Activated CD8-positive, alpha-beta T cell treated with anti-CD3 and anti-CD28 coated beads, Interleukin-2, amount 10 ng/mL, durations not matched to agents 7 days and 5 days (primary cell): ENCODE data around the gene CHTOP. TPM values are rescaled to one million over a fixed set of nuclear protein-coding genes. Genes with fewer than 3 reads are reported as not detected.
"Not testable (repeated sequence)": the region's sequence is repeated elsewhere in the genome, so short reads cannot be mapped to it uniquely, and the experiment has no call there.

Experiments
- ATAC-seq: fragments of 150-1000 bp; cut with Tn5 transposase; one replicate; pipeline ENCODE4 v1.10.0; 2021; ENCODE audit warnings: moderate library complexity
- CTCF ChIA-PET: fragments of 350-600 bp; sonication (Branson Sonifier 250); formaldehyde crosslinking; loops from one replicate; lab custom pipeline; 2021; ENCODE audit warnings: antibody characterized with exemption; lab: Charles Lee
- POLR2A ChIA-PET: fragments of 350-600 bp; sonication (Branson Sonifier 250); formaldehyde crosslinking; loops from one replicate; lab custom pipeline; 2021; ENCODE audit warnings: antibody characterized with exemption; lab: Charles Lee
- DNase-seq: peaks from one replicate; pipeline ENCODE4 v3.0.0-alpha.2; 2020
- H3K27ac Mint-ChIP-seq: one replicate; pipeline ENCODE4 v1.8.0; 2021; ENCODE audit warnings: mild to moderate bottlenecking, mixed read lengths
- H3K27me3 Mint-ChIP-seq: one replicate; pipeline ENCODE4 v1.8.0; 2021; ENCODE audit warnings: low read depth, mixed read lengths
- H3K36me3 Mint-ChIP-seq: one replicate; pipeline ENCODE4 v1.8.0; 2021; ENCODE audit warnings: low read depth, mixed read lengths
- H3K4me1 Mint-ChIP-seq: one replicate; pipeline ENCODE4 v1.8.0; 2021; ENCODE audit warnings: low read depth, mixed read lengths
- H3K4me3 Mint-ChIP-seq: one replicate; pipeline ENCODE4 v1.8.0; 2021; ENCODE audit warnings: mild to moderate bottlenecking, mixed read lengths
- H3K9me3 Mint-ChIP-seq: one replicate; pipeline ENCODE4 v1.8.0; 2022; ENCODE audit warnings: mixed read lengths; ENCODE audit not compliant: insufficient read depth
- total RNA-seq, 2 experiments: library from RNA; stranded (reverse); gene quantifications; one replicate each; pipeline ENCODE4 v1.2.3, GENCODE V29; 2021

Gene CHTOP
- total RNA-seq, 2 experiments from 2014 or later, result 81.9 to 82.0 TPM

DNA sequence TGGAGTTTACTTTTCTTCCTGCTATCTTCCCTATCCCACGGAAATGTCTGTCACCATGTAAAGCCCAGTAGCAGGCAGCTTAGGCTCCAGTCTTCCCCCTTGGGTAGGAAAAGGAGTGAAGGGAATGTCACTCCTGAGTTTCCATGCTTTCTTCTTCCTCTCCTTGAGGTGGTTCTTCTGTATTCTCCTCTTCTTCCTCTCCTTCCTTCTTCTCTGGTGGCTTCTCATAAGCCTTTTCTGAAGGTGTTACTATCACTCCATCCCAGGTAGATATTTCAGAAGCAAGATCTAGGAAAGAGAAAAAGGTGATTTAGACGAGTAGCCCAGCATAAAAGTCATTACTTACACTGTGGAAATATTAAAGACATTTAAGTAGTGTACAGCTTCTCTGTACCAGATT is 28.4 kb downstream of the CHTOP start:
- POLR2A ChIA-PET, result interaction anchor here (1.2 kb wide), 1 partner anchor 24 kb away, joined by 3 read pairs; no protein-coding TSS in a partner anchor
- no peaks in the 10 kb centered on the region for H3K27me3 Mint-ChIP-seq
- ATAC-seq, result no peak
- no peak overlapping the region for H3K27ac Mint-ChIP-seq
- peaks cover 16% of the 10 kb centered on the region for H3K4me1 Mint-ChIP-seq
- no peak overlapping the region for H3K4me3 Mint-ChIP-seq
- H3K9me3 Mint-ChIP-seq, result no peaks in the 10 kb centered on the region
- peaks cover 65% of the 10 kb centered on the region for H3K36me3 Mint-ChIP-seq
- no peak for DNase-seq
- CTCF ChIA-PET, result no interaction called here

DNA sequence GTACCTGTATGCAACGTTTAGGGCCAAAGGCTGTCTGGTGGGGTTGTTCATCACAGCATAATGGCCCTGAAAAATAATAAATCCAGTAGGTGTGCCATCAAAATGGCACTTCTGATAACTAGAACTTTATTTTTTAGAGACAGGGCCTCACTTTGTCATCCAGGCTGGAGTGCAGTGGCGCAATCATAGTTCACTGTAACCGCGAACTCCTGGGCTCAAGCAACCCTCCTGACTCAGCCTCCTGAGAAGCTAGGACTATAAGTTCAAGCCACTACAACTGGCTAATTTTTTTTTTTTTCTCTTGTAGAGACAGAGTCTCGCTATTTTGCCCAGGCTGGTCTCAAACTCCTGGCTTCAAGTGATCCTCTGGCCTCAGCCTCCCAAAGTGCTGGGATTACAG is 29.3 kb downstream of the CHTOP start:
- POLR2A ChIA-PET, result interaction anchor here (0.6 to 1.6 kb wide), 2 partner anchors 25 to 305 kb away, joined by 3 to 5 read pairs; partner anchors contain the start of gene CREB3L4
- CTCF ChIA-PET, result no interaction called here
- Mint-ChIP-seq H3K36me3 (peaks cover 74% of the 10 kb centered on the region), H3K9me3 (no peaks in the 10 kb centered on the region), H3K27ac (no peak overlapping the region), H3K27me3 (no peaks in the 10 kb centered on the region), H3K4me3 (no peak overlapping the region), H3K4me1 (peaks cover 23% of the 10 kb centered on the region)
- no peak for ATAC-seq
- DNase-seq, result no peak

DNA sequence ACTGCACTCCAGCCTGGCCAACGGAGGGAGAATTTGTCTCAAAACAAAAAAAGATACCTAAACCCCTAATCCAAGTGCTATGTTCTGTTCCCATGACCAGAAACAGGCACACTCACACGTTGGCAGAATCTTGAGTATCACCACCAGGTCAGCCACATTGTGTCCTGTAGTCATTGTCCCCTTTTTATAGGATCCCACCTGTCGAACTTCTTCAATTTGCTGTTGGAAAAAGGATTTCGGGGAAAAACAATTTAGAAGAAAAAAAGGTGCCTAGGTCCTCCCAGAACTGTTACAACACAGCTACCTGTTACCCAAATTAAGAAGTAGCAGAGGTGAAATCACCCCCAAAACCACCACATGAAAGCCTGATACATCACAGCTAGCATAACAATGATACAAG is 33.6 kb downstream of the CHTOP start:
- H3K4me3 Mint-ChIP-seq, result no peak overlapping the region
- peaks cover 74% of the 10 kb centered on the region for H3K36me3 Mint-ChIP-seq
- H3K9me3 Mint-ChIP-seq, result no peaks in the 10 kb centered on the region
- H3K4me1 Mint-ChIP-seq, result peaks cover 33% of the 10 kb centered on the region
- H3K27me3 Mint-ChIP-seq, result no peaks in the 10 kb centered on the region
- CTCF ChIA-PET, result interaction anchor here (1.1 kb wide), 1 partner anchor 8 kb away, joined by 5 read pairs; the partner anchor contains the start of gene SNAPIN
- DNase-seq (no peak), ATAC-seq (no peak)
- peak overlapping the region; percentile 16 for H3K27ac Mint-ChIP-seq
- POLR2A ChIA-PET, result interaction anchor here (1.8 kb wide), 1 partner anchor 9 kb away, joined by 4 read pairs; the partner anchor contains the start of gene SNAPIN

DNA sequence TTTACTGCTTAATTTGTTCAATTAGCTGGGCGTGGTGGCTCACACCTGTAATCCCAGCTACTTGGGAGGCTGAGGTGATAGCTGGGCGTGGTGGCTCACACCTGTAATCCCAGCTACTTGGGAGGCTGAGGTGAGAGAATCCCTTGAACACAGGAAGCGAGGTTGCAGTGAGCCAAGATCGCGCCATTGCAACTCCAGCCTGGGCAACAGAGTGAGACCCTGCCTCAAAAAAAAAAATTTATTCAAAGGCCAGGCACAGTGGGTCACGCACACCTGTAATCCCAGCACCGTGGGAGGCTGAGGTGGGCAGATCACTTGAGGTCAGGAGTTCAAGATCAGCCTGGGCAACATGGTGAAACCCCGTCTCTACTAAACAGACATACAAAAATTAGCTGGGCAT is 34.8 kb downstream of the CHTOP start:
- not testable (repeated sequence) for ATAC-seq

DNA sequence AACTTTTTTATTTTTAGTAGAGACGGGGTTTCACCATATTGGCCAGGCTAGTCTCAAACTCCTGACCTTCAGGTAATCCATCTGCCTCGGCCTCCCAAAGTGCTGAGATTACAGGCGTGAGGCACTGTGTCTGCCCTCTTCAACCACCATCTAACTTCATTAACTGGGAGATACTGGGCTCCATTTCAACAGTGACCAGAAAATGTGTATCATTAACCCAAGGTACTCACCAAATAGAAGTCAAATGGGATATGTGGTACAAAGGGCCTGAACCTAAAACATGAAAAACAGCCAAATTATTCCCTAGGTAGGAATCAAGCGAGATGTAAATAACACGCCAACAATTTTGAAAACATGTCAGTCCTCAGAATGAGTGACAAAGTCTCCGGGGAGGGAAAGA is 35.7 kb downstream of the CHTOP start:
- H3K27ac Mint-ChIP-seq, result no peak overlapping the region
- peaks cover 56% of the 10 kb centered on the region for H3K36me3 Mint-ChIP-seq
- ATAC-seq (no peak), DNase-seq (no peak)
- ChIA-PET POLR2A (interaction anchor here (0.6 to 2.9 kb wide), 3 partner anchors 35 to 254 kb away, joined by 3 to 17 read pairs (median 3); partner anchors contain the start of gene CHTOP), CTCF (no interaction called here)
- H3K27me3 Mint-ChIP-seq, result no peaks in the 10 kb centered on the region
- no peak overlapping the region for H3K4me3 Mint-ChIP-seq
- peaks cover 33% of the 10 kb centered on the region for H3K4me1 Mint-ChIP-seq
- H3K9me3 Mint-ChIP-seq, result no peaks in the 10 kb centered on the region

More for the DNA sequence above, 34.8 kb downstream of the CHTOP start:
- peaks cover 33% of the 10 kb centered on the region for H3K4me1 Mint-ChIP-seq
- POLR2A ChIA-PET, result interaction anchor here (2.9 kb wide), 1 partner anchor 34 kb away, joined by 17 read pairs; the partner anchor contains the start of gene CHTOP
- peak overlapping the region; percentile 74 for H3K27ac Mint-ChIP-seq
- H3K36me3 Mint-ChIP-seq, result peaks cover 63% of the 10 kb centered on the region
- H3K9me3 Mint-ChIP-seq, H3K4me3 Mint-ChIP-seq, DNase-seq, H3K27me3 Mint-ChIP-seq, CTCF ChIA-PET: not testable (repeated sequence)

DNA sequence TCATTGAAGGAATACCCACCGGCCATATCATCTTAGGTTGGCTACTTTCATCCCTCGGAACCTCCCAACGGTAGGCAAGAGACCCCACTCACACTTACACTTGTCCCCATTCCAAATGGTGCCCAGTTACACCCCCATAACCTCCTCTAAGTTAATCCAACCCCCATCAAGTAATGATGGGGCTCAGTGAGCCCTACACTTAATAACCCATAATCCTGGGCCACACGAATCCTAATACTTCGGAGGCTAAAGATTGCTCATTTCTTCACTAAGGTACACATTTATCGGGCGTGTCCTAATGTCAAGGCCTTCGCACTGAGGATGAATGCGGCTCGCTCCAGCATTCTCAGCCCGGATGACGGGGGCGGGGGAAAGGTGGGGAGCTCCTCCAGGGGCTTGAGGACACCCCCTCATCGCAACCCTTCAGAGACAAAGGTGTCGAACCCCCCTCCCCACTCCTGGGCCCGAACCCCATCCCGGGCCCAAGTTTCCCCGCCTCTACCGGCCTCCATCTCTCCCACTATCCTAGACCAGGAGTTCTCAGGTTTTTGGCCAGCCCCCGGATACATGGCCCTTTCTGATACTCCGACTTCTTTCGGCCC is 36.5 kb downstream of the CHTOP start:
- Mint-ChIP-seq H3K27ac (no peak overlapping the region), H3K4me3 (no peak overlapping the region), H3K4me1 (peaks cover 33% of the 10 kb centered on the region), H3K9me3 (no peaks in the 10 kb centered on the region), H3K36me3 (peaks cover 48% of the 10 kb centered on the region), H3K27me3 (no peaks in the 10 kb centered on the region)
- no peak for DNase-seq
- no peak for ATAC-seq
- POLR2A ChIA-PET, result interaction anchor here (0.6 to 2.9 kb wide), 4 partner anchors 11 to 284 kb away, joined by 3 to 17 read pairs (median 6); partner anchors contain the start of genes CHTOP and SNAPIN
- CTCF ChIA-PET, result interaction anchor here (1.1 kb wide), 1 partner anchor 11 kb away, joined by 4 read pairs; no protein-coding TSS in a partner anchor

DNA sequence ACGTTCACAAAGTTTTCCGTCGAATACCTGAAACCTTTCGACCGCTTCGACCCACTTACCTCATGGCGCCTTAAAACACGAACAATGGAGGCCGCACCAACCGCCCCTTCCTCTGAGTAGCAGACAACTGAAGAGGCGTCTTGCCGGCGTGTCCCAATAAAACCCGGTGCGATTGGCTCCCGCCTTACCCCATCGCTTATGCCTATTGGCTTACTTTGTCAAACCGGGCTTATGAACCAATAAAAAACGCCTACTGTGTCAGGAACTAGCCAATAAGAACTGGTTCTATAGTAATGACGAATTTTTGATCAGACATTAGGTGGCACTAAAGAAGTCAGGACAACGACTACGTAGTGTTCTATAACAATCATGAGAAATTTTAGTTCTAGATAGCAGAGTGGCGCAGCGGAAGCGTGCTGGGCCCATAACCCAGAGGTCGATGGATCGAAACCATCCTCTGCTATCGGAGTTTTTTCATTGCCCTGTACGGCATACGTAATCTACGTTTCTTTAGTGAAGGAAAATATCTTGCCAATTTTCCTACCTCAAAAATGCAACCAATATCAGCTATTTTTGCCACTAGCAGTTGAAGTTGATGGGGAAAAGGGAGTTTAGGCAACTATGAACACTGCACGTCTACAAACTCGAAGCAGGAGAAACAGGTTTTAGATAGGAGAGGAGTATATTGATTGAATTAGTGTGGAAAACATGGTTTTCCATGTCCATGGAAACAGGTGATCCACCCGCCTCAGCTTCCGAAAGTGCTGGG is 37.2 kb downstream of the CHTOP start, which contains the start of gene ILF2:
ILF2 (minus strand) TSS at position 135 of the 769 bp plus-strand sequence; CDS start at position 64, 71 bp downstream.
- CTCF ChIA-PET, result interaction anchor here (0.7 to 1.6 kb wide), 11 partner anchors 12 to 488 kb away, joined by 3 to 10 read pairs (median 3); partner anchors contain the start of genes CHTOP, RAB13 and SLC27A3
- no peak within 1 kb of the TSS for H3K4me3 Mint-ChIP-seq
- no peaks in the 10 kb centered on the region for H3K9me3 Mint-ChIP-seq
- peaks cover 33% of the 10 kb centered on the region for H3K4me1 Mint-ChIP-seq
- no peaks in the 10 kb centered on the region for H3K27me3 Mint-ChIP-seq
- peak; percentile 93 for ATAC-seq
- H3K36me3 Mint-ChIP-seq, result peaks cover 43% of the 10 kb centered on the region
- POLR2A ChIA-PET, result interaction anchor here (0.7 to 2.9 kb wide), 8 partner anchors 12 to 320 kb away, joined by 3 to 17 read pairs (median 4); partner anchors contain the start of genes CHTOP, RPS27 and SNAPIN
- no peak within 1 kb of the TSS for H3K27ac Mint-ChIP-seq
- DNase-seq, result peak; percentile 99

DNA sequence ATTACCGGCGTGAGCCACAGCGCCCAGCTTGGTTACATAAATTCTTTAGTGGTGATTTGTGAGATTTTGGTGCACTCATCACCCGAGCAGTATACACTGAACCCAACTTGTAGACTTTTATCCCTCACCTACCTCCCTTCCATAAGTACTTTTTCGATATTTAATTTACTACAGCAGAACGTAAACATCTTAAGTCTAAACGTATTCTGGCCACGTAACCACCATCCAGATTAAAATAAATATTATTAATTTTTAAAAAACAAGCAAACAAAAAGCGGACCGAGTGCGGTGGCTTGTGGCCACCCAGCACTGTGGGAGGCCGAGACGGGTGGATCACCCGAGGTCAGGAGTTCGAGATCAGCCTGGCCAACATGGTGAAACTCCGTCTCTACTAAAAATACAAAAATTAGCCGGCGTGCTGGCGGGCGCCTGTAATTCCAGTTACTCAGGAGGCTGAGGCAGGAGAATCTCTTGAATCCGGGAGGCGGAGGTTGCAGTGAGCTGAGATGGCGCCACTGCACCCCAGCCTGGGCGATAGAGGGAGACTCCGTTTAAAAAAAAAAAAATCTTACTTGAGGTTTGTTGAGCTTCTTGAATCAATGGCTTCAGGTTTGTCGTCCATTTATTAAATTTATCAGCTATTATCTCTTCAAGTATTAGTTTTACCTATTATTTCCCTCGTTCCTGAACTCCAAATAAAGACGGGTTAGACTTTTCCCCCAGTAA is 37.9 kb downstream of the CHTOP start:
- ATAC-seq (peak; percentile 45), DNase-seq (peak; percentile 68)
- not testable (repeated sequence) for H3K4me3 Mint-ChIP-seq, H3K9me3 Mint-ChIP-seq, H3K27me3 Mint-ChIP-seq, H3K27ac Mint-ChIP-seq
- POLR2A ChIA-PET, result interaction anchor here (0.6 to 2.9 kb wide), 12 partner anchors 12 to 319 kb away, joined by 3 to 17 read pairs (median 4); partner anchors contain the start of genes CHTOP, INTS3, JTB and RPS27
- Mint-ChIP-seq H3K36me3 (peaks cover 36% of the 10 kb centered on the region), H3K4me1 (peaks cover 33% of the 10 kb centered on the region)
- CTCF ChIA-PET, result interaction anchor here (0.7 to 1.6 kb wide), 18 partner anchors 12 to 488 kb away, joined by 3 to 10 read pairs (median 4); partner anchors contain the start of genes CHTOP, CREB3L4, RAB13 and SLC27A3

DNA sequence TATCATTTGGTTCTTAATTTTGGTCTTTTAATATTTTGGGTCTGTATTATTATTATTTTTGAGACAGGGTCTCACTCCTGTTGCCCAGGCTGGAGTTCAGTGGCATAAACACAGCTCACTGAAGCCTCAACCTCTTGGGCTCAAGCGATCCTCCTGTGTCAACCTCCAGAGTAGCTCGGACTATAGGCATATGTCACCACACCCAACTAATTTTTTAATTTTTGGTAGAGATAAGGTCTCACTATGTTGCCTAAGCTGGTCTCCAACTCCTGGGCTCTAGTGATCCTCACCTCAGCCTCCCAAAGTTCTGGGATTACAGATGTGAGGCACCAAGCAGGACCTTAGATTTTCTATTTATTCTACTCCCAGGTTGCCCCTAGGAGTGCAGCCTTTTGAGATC is 39.6 kb downstream of the CHTOP start:
- no peak for DNase-seq
- Mint-ChIP-seq H3K36me3 (peaks cover 18% of the 10 kb centered on the region), H3K27ac (no peak overlapping the region), H3K9me3 (no peaks in the 10 kb centered on the region), H3K4me1 (peaks cover 32% of the 10 kb centered on the region), H3K4me3 (peak overlapping the region; percentile 3), H3K27me3 (peaks cover 18% of the 10 kb centered on the region)
- ChIA-PET CTCF (interaction anchor here (1.3 kb wide), 1 partner anchor 39 kb away, joined by 3 read pairs; no protein-coding TSS in a partner anchor), POLR2A (no interaction called here)
- no peak for ATAC-seq

DNA sequence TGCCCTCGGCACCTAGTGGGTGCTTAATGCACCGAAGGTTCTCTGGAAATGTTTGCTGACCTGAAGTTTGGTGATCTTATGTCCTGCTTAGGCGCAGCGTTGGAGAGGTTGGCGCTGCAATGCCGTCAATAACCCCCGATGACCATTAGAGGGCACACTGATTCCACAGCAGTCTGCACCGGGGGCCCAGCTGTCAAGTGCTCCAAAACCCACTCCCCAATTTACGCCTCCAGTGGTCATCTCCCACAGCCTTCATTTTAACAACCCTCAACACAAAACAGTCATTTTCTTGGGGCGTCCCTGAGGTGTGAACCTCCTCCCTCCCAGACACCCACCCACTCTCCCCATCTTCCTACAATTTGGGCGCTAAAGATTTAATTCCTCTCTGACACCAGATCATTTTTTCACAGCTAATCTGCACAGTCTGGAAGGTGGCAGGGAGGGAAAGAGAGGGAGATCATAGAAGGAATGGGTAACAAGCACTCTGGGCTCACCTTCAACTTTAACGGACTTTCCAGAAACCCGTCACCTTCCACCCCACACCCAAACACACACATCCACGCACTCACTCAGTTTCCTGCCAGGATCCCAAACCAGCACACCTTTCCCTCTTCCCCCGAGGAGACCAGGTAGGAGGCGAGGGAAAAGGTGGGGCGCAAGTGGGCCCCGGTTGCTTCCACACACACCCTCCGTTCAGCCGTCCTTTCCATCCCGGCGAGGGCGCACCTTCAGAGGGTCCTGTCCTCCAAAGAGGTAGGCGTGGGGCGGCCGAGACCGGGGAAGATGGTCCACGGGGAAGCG is 44.1 kb downstream of the CHTOP start:
- Mint-ChIP-seq H3K9me3 (no peaks in the 10 kb centered on the region), H3K4me3 (peak overlapping the region; percentile 73), H3K4me1 (peaks cover 21% of the 10 kb centered on the region), H3K36me3 (no peaks in the 10 kb centered on the region), H3K27ac (no peak overlapping the region), H3K27me3 (peaks cover 46% of the 10 kb centered on the region)
- POLR2A ChIA-PET, result no interaction called here
- ATAC-seq (peak; percentile 43), DNase-seq (peak; percentile 66)
- CTCF ChIA-PET, result interaction anchor here (0.6 to 2.8 kb wide), 17 partner anchors 13 to 436 kb away, joined by 3 to 17 read pairs (median 4); partner anchors contain the start of genes CHTOP, INTS3, RAB13 and SLC27A3
